Kidney epithelial cell (primary cell): ENCODE results near the gene NTM. TPM values are rescaled to one million over a fixed set of nuclear protein-coding genes. Genes with fewer than 3 reads are reported as not detected.
A peak's percentile ranks its signal among the peaks of the same experiment; 100 is the strongest.

ENCODE experiments used
- DNase-seq: peaks from one replicate; pipeline ENCODE4 v3.0.0-alpha.2; 2010; ENCODE audit warnings: low read depth
- H3K27me3 ChIP-seq: 2 replicates; pipeline ENCODE4 v1.6.0; 2011; ENCODE audit warnings: low read length; ENCODE audit not compliant: control insufficient read depth, insufficient read depth
- H3K36me3 ChIP-seq: 2 replicates; pipeline ENCODE4 v1.5.1; 2011; ENCODE audit warnings: low read length; ENCODE audit not compliant: control insufficient read depth, insufficient read depth
- H3K4me3 ChIP-seq: 2 replicates; pipeline ENCODE4 v1.5.1; 2011; ENCODE audit warnings: low read depth, mild to moderate bottlenecking, control low read depth, low read length
- CTCF ChIP-seq: IDR thresholded peaks from 2 replicates; pipeline ENCODE4 v1.5.1; 2011; ENCODE audit warnings: mild to moderate bottlenecking, moderate library complexity, low read length, control low read depth, inconsistent platforms; ENCODE audit not compliant: insufficient read depth, poor library complexity, severe bottlenecking
- total RNA-seq: library from RNA; depleted of rRNA; stranded (reverse); fragments of >200 nt; gene quantifications from 2 replicates; pipeline ENCODE4 v1.2.3, GENCODE V29; 2015

NTM gene
- total RNA-seq, 1 donor from 2014 or later, result 111 TPM

- H3K27me3 ChIP-seq, result no peaks in the 10 kb centered on the region
Observed at GRCh38 chr11:131584785-131585592, 214.6 kb downstream of the NTM start.

GRCh38 chr11:131588057-131588456 lies 217.6 kb downstream of the NTM start:
- Histone ChIP-seq H3K4me3 (no peak overlapping the region), H3K27me3 (no peaks in the 10 kb centered on the region), H3K36me3 (no peaks in the 10 kb centered on the region)
- no peak for DNase-seq
- no peak for TF ChIP-seq CTCF

More at GRCh38 chr11:131584785-131585592, 214.6 kb downstream of the NTM start:
- Histone ChIP-seq H3K4me3 (no peak overlapping the region), H3K36me3 (no peaks in the 10 kb centered on the region)
- DNase-seq, result no peak
- TF ChIP-seq CTCF, result peak; percentile 16

GRCh38 chr11:131591051-131591461 lies 220.6 kb downstream of the NTM start:
- no peak for TF ChIP-seq CTCF
- Histone ChIP-seq H3K4me3 (no peak overlapping the region), H3K36me3 (no peaks in the 10 kb centered on the region), H3K27me3 (no peaks in the 10 kb centered on the region)
- no peak for DNase-seq

- Histone ChIP-seq H3K36me3 (no peaks in the 10 kb centered on the region), H3K4me3 (no peak overlapping the region), H3K27me3 (no peaks in the 10 kb centered on the region)
- no peak for DNase-seq
- no peak for TF ChIP-seq CTCF
Observed at GRCh38 chr11:131592152-131592551, 221.7 kb downstream of the NTM start.

- no peak for DNase-seq
- no peak for TF ChIP-seq CTCF
- H3K27me3 ChIP-seq, result no peaks in the 10 kb centered on the region
Observed at GRCh38 chr11:131592734-131593133, 222.3 kb downstream of the NTM start.

GRCh38 chr11:131593301-131593700 lies 222.9 kb downstream of the NTM start:
- no peak for DNase-seq
- no peaks in the 10 kb centered on the region for H3K27me3 ChIP-seq
- TF ChIP-seq CTCF, result no peak
- no peak overlapping the region for H3K4me3 ChIP-seq
- no peaks in the 10 kb centered on the region for H3K36me3 ChIP-seq

More at GRCh38 chr11:131592734-131593133, 222.3 kb downstream of the NTM start:
- Histone ChIP-seq H3K4me3 (no peak overlapping the region), H3K36me3 (no peaks in the 10 kb centered on the region)
